Ishikawa (cell line): ENCODE measurements around the gene KCNN3.

Experiments used
- CEBPB ChIP-seq: IDR thresholded peaks from 2 replicates; pipeline ENCODE4 v1.6.1; 2012
- CREB1 ChIP-seq: IDR thresholded peaks from 2 replicates; pipeline ENCODE4 v1.6.1; 2012; ENCODE audit warnings: low read depth
- EGR1 ChIP-seq: IDR thresholded peaks from 2 replicates; pipeline ENCODE4 v1.6.1; 2012
- EP300 ChIP-seq: IDR thresholded peaks from 2 replicates; pipeline ENCODE4 v1.6.1; 2012; ENCODE audit warnings: borderline replicate concordance
- FOXM1 ChIP-seq: IDR thresholded peaks from 2 replicates; pipeline ENCODE4 v1.6.1; 2012; ENCODE audit warnings: low read depth, borderline replicate concordance
- MAX ChIP-seq: IDR thresholded peaks from 2 replicates; pipeline ENCODE4 v1.6.1; 2012
- NFIC ChIP-seq: IDR thresholded peaks from 2 replicates; pipeline ENCODE4 v1.6.1; 2012
- RAD21 ChIP-seq: IDR thresholded peaks from 2 replicates; pipeline ENCODE4 v1.6.1; 2012; ENCODE audit warnings: low read depth
- REST ChIP-seq: IDR thresholded peaks from 2 replicates; pipeline ENCODE4 v1.6.1; 2012; ENCODE audit warnings: low read depth, mild to moderate bottlenecking
- TAF1 ChIP-seq: IDR thresholded peaks from 2 replicates; pipeline ENCODE4 v1.6.1; 2012; ENCODE audit warnings: low read depth, mild to moderate bottlenecking
- TCF12 ChIP-seq: IDR thresholded peaks from 2 replicates; pipeline ENCODE4 v1.6.1; 2012; ENCODE audit warnings: low read depth
- TEAD4 ChIP-seq: IDR thresholded peaks from 2 replicates; pipeline ENCODE4 v1.6.1; 2012
- USF1 ChIP-seq: IDR thresholded peaks from 2 replicates; pipeline ENCODE4 v1.6.1; 2012
- YY1 ChIP-seq: IDR thresholded peaks from 2 replicates; pipeline ENCODE4 v1.6.1; 2012; ENCODE audit warnings: low read depth
- ZBTB7A ChIP-seq: IDR thresholded peaks from 2 replicates; pipeline ENCODE4 v1.6.1; 2012; ENCODE audit warnings: low read depth

KCNN3 gene

GRCh38 chr1:154856544-154856943 lies 13.5 kb downstream of the KCNN3 start:
- TF ChIP-seq TAF1 (no peak), ZBTB7A (no peak), YY1 (no peak), REST (no peak), FOXM1 (no peak), EGR1 (no peak), NFIC (no peak), TCF12 (no peak), MAX (no peak), EP300 (no peak), USF1 (no peak)

GRCh38 chr1:154856049-154856448 lies 14.0 kb downstream of the KCNN3 start:
- TF ChIP-seq RAD21 (no peak), TCF12 (no peak), EP300 (no peak), TEAD4 (no peak), EGR1 (no peak)

GRCh38 chr1:154855186-154855851 lies 14.8 kb downstream of the KCNN3 start:
- TF ChIP-seq ZBTB7A (no peak), CREB1 (no peak), TEAD4 (0 out of 2 replicates have a peak, but pooled peaks have one; percentile 20)

GRCh38 chr1:154852845-154853244 lies 17.2 kb downstream of the KCNN3 start:
- TF ChIP-seq EP300 = no peak
- no peak for TF ChIP-seq EGR1
- TF ChIP-seq YY1 = no peak
- TF ChIP-seq USF1 = no peak
- no peak for TF ChIP-seq FOXM1
- TF ChIP-seq TCF12 = no peak

- TF ChIP-seq TAF1 = no peak
- no peak for TF ChIP-seq RAD21
- no peak for TF ChIP-seq MAX
- no peak for TF ChIP-seq USF1
- TF ChIP-seq TEAD4 = no peak
- no peak for TF ChIP-seq CEBPB
- no peak for TF ChIP-seq CREB1
Observed at GRCh38 chr1:154851392-154852177, 18.5 kb downstream of the KCNN3 start.

GRCh38 chr1:154849645-154850131 lies 20.4 kb downstream of the KCNN3 start:
- TF ChIP-seq CREB1 = no peak

- TF ChIP-seq TEAD4 (no peak), REST (no peak)
Observed at GRCh38 chr1:154848983-154849382, 21.1 kb downstream of the KCNN3 start.
